Thyroid gland (tissue), 4 donors: ENCODE data around the gene WDFY4. TPM values are rescaled to one million over a fixed set of nuclear protein-coding genes. Genes with fewer than 3 reads are reported as not detected.

Experiments used
- DNase-seq, 2 donors: peaks; one replicate each; pipeline ENCODE4 v3.0.0-alpha.2; 2019
- H3K27ac ChIP-seq, 3 donors: fragments of 200-600 bp; sonication (generic); 1 replicate in 2 of 3; 2 replicates in 1 of 3; pipeline ENCODE4 v1.5.1; 2016 to 2019; ENCODE audit warnings: mild to moderate bottlenecking in 1 of 3, moderate library complexity in 1 of 3
- H3K27me3 ChIP-seq: fragments of 200-600 bp; sonication (generic); one replicate; pipeline ENCODE4 v1.5.1; 2019
- H3K36me3 ChIP-seq, 2 donors: fragments of 200-600 bp; sonication (generic); one replicate each; pipeline ENCODE4 v1.5.1; 2016 to 2019
- H3K4me1 ChIP-seq, 2 donors: fragments of 200-600 bp; sonication (generic); one replicate each; pipeline ENCODE4 v1.5.1; 2017 to 2019
- H3K4me3 ChIP-seq, 3 donors: fragments of 200-600 bp; sonication (generic); replicated peaks in 1 of 3; 1 replicate in 2 of 3; 2 replicates in 1 of 3; pipeline ENCODE4 v1.5.1; 2016; ENCODE audit warnings: mild to moderate bottlenecking in 1 of 3
- H3K9me3 ChIP-seq: fragments of 200-600 bp; sonication (generic); one replicate; pipeline ENCODE4 v1.5.1; 2017
- POLR2A ChIP-seq, 2 donors: fragments of 450-650 bp; IDR thresholded peaks; one replicate each; pipeline ENCODE4 v1.6.1; 2017; ENCODE audit warnings: antibody characterized with exemption in 2 of 2, mild to moderate bottlenecking in 2 of 2, moderate library complexity in 1 of 2
- WGBS, 2 donors: methylation state at CpG; one replicate each; pipeline ENCODE4 v1.1.5; 2017; 5-methylcytosine and 5-hydroxymethylcytosine counted together
- intact Hi-C: fragments of 100-400 bp; cut with DNase I; formaldehyde crosslinking; loops from one replicate; pipeline ENCODE4 v1.15.1; 2023
- total RNA-seq, 4 donors: library from RNA; depleted of rRNA; stranded (reverse); fragments of >200 nt; gene quantifications; one replicate each; pipeline ENCODE4 v1.2.3, GENCODE V29; 2016
- TF ChIP-seq, protein P1 (sequence below), 6 experiments: fragments of 200-600 bp in 3 of 6; fragments of 450-650 bp in 3 of 6; sonication (generic) in 3 of 6; IDR thresholded peaks; one replicate each; pipeline ENCODE4 v1.5.1; 2016 to 2019; ENCODE audit warnings: antibody characterized with exemption in 6 of 6, mild to moderate bottlenecking in 2 of 6, inconsistent platforms in 1 of 6, moderate library complexity in 1 of 6

The WDFY4 gene
- total RNA-seq, 4 donors from 2014 or later, result 1.0 to 3.5 (median 1.2) TPM

DNA sequence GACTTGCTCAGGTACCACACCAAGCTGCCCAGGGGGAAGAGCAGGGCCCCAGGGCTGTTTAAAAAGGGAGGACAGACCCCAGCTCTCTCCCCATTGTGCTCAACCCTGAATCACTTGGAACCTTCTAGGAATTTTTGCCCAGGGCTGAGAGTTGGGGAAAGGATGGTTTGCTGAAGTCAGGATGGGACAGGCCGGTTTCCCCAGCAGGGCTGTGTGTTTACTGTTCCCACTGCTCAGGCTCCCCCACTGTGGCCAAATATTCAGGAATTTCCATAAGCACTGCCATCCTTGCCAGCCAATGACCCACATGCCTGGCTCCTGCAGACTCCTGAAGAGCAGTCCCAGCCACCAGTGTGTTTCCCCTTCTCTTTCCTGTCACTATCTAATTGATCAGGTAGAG, 120.7 kb downstream of the WDFY4 start:
- 50% methylated on average over 1 of the region's 1 CpG for WGBS, 2 donors
- Histone ChIP-seq H3K9me3 (no peaks in the 10 kb centered on the region), H3K27ac (no peak overlapping the region), H3K4me1 (peaks cover 18 to 19% of the 10 kb centered on the region in 2 donors), H3K27me3 (no peaks in the 10 kb centered on the region), H3K4me3 (no peak overlapping the region), H3K36me3 (no peaks in the 10 kb centered on the region)
- DNase-seq, result no peak
- intact Hi-C loops, result no loop called here
- TF ChIP-seq, protein P1, sequence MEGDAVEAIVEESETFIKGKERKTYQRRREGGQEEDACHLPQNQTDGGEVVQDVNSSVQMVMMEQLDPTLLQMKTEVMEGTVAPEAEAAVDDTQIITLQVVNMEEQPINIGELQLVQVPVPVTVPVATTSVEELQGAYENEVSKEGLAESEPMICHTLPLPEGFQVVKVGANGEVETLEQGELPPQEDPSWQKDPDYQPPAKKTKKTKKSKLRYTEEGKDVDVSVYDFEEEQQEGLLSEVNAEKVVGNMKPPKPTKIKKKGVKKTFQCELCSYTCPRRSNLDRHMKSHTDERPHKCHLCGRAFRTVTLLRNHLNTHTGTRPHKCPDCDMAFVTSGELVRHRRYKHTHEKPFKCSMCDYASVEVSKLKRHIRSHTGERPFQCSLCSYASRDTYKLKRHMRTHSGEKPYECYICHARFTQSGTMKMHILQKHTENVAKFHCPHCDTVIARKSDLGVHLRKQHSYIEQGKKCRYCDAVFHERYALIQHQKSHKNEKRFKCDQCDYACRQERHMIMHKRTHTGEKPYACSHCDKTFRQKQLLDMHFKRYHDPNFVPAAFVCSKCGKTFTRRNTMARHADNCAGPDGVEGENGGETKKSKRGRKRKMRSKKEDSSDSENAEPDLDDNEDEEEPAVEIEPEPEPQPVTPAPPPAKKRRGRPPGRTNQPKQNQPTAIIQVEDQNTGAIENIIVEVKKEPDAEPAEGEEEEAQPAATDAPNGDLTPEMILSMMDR (IDR thresholded peaks at IDR 0.05), result no peak
- TF ChIP-seq POLR2A (IDR thresholded peaks at IDR 0.05), result no peak

DNA sequence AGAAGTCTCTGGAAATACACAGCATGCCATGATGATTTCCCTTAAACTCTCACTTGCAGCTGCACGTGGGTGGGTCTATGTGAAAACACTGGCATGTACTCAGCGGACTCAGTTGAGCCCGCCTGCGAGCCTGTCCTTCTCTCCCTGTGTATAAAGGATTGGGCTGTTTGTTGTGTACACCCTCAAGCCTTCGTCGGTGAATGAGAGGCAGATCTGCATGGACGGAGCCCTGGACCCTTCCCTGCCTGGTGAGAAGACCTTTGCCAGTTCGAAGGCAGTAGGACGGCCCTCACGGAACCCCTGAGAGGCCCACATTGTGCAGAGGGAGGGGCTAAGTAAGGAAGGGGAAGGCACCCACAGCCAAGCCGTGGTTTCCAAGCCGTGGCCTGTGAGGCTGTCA, 121.2 kb downstream of the WDFY4 start:
- H3K9me3 ChIP-seq, result no peaks in the 10 kb centered on the region
- no peak overlapping the region for H3K27ac ChIP-seq
- intact Hi-C loops, result no loop called here
- H3K4me3 ChIP-seq, result no peak overlapping the region
- WGBS, 2 donors, result 27 to 53% methylated on average over 7 to 11 of the region's 12 CpGs
- TF ChIP-seq, protein P1 (IDR thresholded peaks at IDR 0.05), result no peak
- no peak for TF ChIP-seq POLR2A (IDR thresholded peaks at IDR 0.05)
- H3K27me3 ChIP-seq, result no peaks in the 10 kb centered on the region
- H3K4me1 ChIP-seq, result peaks cover 18 to 19% of the 10 kb centered on the region in 2 donors
- peak; percentile 38 to 46 for DNase-seq
- H3K36me3 ChIP-seq, result no peaks in the 10 kb centered on the region

DNA sequence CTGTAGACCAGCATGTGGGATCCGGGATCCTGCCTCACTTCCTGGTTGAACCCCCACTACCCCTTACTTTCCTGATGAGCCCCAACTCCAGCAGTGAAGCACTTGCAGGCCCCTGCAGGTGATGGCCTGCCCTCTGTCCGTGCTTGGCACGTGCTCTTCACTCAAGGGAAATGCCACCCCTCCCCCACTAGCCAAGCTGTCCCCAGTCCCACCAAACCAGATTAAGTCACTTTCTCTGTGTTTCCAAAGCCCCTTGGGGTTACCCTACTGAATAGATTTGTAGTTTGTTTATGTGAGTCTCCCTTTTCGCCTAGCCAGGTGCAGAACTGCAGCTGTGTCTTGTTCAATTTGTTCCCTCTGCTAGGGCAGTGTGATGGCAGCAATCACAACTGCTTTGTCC, 121.7 kb downstream of the WDFY4 start:
- H3K27ac ChIP-seq, result no peak overlapping the region
- H3K4me1 ChIP-seq, result peaks cover 18 to 19% of the 10 kb centered on the region in 2 donors
- WGBS, 2 donors, result 53 to 72% methylated on average over 2 to 4 of the region's 4 CpGs
- no peaks in the 10 kb centered on the region for H3K36me3 ChIP-seq
- TF ChIP-seq, protein P1 (IDR thresholded peaks at IDR 0.05), result no peak
- TF ChIP-seq POLR2A (IDR thresholded peaks at IDR 0.05), result no peak
- H3K9me3 ChIP-seq, result no peaks in the 10 kb centered on the region
- intact Hi-C loops, result no loop called here
- no peaks in the 10 kb centered on the region for H3K27me3 ChIP-seq
- H3K4me3 ChIP-seq, result no peak overlapping the region
- DNase-seq, result no peak

DNA sequence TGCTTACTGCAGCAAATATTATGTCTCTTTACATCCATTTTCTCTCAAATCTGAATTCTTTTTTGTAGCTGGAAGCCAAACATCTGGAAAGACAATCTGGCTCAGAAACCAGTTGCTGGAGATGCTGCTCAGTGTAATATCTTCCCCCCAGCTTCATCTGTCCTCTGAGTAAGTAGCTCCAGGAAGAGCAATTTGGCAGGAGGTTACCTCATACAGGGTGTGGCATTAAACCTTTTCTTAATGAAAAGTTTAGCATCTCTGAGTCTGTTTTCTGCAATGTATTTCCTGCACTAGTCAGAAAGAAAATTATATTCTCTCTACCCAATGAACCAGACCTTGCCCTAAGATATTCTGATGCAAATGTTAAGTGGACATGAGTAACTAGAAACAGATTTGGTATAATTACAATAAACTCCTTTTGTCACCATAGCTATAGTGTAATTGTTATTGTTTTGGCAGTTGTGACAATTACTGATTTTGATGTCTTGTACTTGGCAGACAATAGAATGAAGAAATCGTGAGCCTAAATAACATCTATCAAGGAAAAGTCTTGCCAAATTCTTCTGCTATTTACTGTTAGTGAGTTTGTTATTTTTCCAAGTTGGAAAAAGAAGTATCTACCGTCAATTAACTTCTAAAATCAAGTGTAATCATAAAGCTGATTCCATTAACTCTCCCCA, 123.3 kb downstream of the WDFY4 start:
- DNase-seq, result no peak
- no peak overlapping the region for H3K27ac ChIP-seq
- WGBS, 2 donors, result 76% methylated on average over 2 of the region's 2 CpGs
- no peaks in the 10 kb centered on the region for H3K9me3 ChIP-seq
- H3K4me1 ChIP-seq, result peaks cover 18 to 19% of the 10 kb centered on the region in 2 donors
- no peak overlapping the region for H3K4me3 ChIP-seq
- no peaks in the 10 kb centered on the region for H3K27me3 ChIP-seq
- intact Hi-C loops, result no loop called here
- no peaks in the 10 kb centered on the region for H3K36me3 ChIP-seq
- TF ChIP-seq POLR2A (IDR thresholded peaks at IDR 0.05), result no peak
- TF ChIP-seq, protein P1 (IDR thresholded peaks at IDR 0.05), result no peak

DNA sequence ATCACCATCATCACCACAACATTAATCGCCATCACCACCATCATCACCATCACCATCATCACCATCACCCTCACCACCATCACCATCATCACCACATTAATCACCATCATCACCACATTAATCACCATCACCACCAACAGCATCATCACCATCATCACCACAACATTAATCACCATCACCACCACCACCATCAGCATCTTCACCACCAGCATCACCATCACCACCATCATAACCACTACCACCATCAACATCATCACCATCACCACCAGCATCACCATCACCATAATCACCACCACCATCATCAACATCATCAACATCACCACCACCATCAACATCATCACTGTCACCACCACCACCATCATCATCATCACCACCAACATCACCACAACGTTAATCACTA, 124.6 kb downstream of the WDFY4 start:
- Histone ChIP-seq H3K9me3 (no peaks in the 10 kb centered on the region), H3K4me1 (peaks cover 17 to 19% of the 10 kb centered on the region in 2 donors), H3K36me3 (no peaks in the 10 kb centered on the region), H3K4me3 (no peak overlapping the region), H3K27ac (no peak overlapping the region), H3K27me3 (no peaks in the 10 kb centered on the region)
- WGBS, 2 donors, result 92 to 95% methylated on average over 2 of the region's 2 CpGs
- DNase-seq, result no peak
- intact Hi-C loops, result no loop called here
- TF ChIP-seq, protein P1 (IDR thresholded peaks at IDR 0.05), result no peak
- no peak for TF ChIP-seq POLR2A (IDR thresholded peaks at IDR 0.05)
